Measurements from ENCODE around the gene ARSH.
"Not testable (repeated sequence)": the region's sequence is repeated elsewhere in the genome, so short reads cannot be mapped to it uniquely, and the experiment has no call there.

ARSH gene, protein sequence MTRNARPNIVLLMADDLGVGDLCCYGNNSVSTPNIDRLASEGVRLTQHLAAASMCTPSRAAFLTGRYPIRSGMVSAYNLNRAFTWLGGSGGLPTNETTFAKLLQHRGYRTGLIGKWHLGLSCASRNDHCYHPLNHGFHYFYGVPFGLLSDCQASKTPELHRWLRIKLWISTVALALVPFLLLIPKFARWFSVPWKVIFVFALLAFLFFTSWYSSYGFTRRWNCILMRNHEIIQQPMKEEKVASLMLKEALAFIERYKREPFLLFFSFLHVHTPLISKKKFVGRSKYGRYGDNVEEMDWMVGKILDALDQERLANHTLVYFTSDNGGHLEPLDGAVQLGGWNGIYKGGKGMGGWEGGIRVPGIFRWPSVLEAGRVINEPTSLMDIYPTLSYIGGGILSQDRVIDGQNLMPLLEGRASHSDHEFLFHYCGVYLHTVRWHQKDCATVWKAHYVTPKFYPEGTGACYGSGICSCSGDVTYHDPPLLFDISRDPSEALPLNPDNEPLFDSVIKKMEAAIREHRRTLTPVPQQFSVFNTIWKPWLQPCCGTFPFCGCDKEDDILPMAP

DNA sequence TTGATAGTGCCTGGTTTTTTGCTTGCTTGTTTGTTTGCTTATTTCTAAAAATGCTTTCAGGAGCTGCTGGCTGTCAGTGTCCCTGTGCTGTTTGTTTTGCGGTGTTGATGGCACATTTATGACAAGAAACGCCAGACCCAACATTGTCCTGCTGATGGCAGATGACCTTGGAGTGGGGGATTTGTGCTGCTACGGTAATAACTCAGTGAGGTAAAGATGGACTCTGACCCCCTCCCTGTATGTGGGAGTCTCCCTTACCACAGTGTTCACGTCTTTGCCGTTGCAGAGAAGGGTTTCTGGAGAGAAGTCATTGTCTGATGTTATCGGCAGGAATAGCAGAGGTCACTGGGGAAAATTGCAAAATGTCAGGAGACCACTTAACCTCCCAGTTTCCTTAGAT lies at the start of gene ARSH:
ARSH (plus strand) TSS at position 52 of the 400 bp plus-strand sequence; CDS start at position 119, 67 bp downstream.
- no peak for DNase-seq

DNA sequence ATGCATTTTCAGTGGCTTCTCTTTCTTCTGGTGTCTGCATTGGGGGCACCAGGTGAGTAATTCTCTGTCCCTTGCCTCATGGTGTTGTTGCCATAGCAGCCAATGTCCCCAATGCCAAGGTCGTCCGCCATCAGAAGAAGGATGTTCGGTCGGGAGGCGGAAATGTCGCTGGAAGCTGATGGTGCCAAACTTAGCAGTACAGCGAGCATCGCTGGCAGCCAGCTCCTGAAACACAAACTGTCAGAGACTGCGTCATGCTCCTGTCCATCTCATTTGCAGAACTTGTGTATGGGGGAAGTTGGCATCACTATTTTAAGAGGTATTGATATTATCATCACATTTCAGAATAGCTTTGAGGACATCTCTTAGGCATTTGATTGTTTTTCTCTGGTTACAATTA lies 48.1 kb upstream of the ARSH start:
- no peak for DNase-seq

DNA sequence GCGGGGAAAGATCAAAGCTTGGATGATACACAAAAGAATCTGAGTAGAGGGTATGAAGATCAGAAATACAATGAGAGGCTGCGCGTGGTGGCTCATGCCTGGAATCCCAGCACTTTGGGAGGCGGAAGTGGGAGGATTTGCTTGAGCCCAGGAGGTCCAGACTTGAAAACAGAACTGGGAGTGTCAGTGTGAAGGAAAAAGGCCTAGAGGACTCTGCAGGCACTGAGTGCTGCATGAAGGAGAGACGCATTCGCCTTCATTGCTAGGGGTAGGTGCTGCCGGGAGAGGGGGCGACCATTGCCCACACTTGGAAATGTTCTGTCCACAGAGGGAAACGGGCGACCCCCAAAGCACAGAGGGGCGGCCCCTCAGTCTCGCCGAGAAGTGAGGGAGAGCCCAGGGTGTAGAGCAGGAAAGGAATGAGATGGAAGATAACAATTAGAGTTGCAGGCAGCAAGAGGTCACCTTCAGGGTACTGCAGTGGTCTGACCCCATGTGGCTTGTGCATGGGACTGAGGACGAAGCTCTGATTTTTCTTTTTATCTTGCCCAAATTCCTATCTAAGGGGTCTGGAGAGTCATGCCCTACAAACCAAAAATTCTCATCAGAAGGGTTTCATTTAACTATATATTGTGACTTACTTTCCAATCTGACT lies 45.4 kb upstream of the ARSH start:
- no peak for DNase-seq

DNA sequence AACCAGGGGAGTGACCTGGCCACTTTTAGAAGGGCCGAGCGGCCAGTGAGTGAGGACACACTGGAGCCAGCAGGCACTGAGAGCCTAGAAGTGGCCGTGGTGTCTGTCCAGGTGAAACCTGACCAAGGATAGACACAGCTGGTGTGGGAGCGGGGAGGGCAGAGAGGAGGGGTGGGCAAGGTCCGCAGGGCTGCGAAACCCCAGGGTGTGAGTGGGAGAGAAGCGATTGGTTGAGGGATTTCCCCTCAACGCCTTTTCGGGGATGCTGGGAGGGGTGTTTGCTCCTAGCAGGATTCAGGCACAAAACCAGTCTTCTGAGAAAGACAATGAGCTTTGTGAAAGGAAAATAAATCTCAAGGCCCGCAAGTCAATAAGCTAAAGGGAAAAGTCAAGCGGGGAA lies 44.0 kb upstream of the ARSH start:
- DNase-seq: no peak

DNA sequence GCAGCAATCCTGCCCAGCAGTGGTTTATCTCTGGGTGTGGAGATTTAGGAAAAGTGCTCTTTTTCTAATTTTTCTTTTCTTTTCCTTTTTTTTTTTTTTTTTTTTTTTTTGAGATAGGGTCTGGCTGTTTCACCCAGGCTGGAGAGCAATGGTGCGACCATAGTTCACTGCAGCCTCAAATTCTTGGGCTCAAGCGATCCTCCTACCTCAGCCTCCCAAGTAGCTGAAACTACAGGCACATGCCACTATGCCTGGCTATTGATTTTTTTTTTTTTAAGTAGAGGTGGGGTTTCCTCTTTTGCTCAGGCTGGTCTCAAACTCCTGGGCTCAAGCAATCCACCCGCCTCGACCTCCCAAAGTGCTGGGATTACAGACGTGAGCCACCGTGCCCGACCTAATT lies 42.9 kb upstream of the ARSH start:
- not testable (repeated sequence) for DNase-seq

DNA sequence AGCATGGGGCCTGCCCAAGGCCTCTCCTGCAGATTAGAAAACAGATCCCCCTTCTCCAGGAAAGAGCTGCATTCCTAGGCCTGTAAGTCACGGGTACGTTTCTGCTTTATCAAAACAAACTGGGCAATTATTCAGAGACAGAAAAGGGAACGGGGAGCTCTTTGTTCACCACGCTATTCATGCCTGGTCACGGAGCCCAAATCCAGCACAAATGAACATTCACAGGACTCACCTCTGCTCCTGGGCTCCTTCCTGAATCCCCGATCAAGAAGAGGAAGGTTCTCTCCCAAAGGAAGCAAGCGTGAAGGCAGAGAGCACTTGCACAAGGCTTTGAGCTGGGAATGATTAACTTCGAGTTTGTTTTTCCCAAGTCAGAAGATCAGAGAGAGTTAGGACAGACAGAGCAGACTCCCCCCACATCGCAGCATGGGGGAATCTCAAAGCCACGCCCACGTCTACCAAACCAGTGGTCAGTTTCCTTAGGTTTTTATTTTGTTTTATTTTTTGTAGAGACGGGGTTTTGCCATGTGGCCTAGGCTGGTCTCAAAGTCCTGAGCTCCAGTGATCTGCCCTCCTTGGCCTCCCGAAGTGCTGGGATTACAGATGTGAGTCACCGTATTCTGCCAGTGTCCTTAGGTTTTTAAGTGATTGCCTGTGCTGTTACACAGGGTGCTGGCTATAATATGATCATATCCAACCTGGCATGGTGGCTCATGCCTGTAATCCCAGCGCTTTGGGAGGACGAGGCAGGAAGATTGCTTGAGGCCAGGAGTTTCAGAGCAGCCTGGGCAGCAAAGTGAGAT lies 42.2 kb upstream of the ARSH start:
- not testable (repeated sequence) for DNase-seq

DNA sequence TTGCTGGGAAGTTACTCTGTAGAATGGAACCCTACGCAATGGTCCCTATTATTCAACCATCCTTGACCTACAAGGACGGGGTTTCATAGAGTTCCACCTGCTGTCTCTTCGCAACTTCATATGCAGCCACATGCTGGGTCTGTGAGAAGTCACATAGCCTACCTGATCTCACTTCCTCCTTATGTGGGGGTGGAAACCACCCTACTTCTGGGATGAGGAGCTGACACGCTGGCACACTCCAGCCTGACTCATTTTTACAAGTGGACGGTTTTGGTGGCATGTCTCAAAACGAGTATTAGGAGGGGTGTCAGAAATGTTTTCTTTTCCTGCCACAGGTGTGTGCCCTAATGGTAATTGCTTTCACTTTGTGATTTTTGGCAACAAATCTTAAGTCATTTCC lies 40.4 kb upstream of the ARSH start:
- DNase-seq: no peak

DNA sequence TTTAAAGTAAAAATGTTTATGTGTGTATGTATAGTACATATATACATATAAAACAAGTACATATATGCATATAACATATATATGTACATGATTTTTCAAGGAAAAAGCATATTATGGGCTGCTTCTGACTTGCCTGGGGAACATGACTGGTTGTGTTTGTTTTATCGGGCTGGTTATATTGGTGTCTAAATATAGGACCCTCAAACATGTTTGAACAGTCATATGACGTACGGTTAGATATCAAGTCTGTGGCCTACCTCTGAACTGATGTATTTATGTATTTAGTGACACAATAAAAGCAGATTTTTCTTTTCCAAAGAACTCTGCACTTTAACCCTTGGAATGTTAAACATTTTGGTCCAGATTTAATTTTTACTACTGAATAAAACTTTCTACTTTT lies 39.3 kb upstream of the ARSH start:
- DNase-seq: no peak

DNA sequence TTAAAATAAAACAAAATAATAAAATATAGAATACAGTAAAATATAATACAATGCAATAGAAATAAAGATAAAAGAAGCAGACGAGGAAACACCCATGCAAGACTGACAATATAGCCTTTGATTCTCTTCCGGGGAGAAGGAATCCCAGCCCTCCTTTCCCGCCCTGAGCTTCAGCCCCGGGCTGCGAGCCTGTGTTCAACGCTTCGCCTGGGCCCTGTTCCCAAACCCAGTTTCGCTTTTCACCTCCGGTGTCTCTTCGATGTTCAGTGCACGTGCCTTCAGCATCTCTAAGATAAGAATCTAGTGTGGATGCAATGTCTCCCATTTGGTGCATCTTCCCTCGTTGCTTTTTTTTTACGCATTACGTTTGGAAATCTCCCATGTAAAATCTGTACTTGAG lies 38.8 kb upstream of the ARSH start:
- no peak for DNase-seq

DNA sequence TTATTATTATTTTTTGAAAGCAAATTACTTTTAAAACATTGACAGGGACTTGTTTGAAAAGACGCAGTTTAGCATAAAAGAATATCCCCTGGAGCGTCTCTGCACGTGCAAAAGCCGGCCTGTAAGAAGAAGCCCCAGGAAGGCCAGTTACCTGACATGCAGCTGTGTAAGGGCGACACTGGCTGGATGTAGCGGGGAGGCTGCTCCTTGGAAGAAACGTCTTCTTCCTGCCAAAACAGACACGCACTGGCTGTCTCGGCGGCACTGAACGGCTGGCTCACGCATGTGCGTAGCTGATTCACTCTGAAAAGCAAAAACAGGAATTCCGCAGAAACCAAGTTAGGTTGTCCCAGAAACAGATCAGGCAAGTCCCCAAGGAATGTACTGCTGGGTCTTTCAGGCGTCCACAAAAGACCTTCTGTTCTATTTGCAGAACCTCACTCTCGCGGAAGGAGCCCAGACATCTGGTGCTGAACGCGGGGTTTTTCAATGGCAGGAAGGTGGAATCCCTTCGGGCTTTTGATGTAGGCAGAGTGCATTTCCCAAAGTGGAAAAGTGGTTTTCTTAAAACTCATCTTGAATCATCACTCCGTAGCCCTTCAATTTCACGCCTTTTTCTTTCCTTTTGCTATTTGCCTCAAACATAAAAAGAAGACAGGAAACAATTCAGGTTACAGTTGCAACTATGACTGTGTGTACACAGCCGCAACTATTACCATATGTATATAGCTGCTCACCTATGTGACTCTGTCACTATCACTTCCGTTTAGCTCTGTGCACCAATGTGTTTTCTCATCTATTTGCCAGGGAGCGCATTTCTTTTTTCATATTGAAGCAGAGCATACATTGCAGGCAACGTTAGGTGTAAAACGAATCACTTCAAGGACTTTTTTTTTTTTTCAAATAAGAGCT lies 38.1 kb upstream of the ARSH start:
- peak; percentile 22 for DNase-seq

DNA sequence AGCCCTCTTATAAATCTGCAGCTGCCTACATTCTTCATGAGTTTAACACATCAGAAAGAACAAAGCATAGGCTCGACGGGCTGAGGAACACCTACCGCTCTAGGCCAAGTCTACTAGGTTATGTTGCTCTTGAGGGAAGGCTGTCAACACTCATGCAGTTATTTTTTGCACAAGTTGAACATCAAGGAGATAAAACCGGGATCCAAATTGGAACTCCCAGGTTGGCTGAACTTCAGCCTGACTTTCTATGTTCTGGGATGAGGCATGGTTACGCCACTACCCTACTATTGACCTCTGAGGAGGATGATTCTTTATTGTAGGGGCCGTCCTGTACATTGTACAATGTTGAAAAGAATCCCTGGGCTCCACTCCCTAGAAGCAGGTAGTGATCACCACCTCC lies 37.3 kb upstream of the ARSH start:
- no peak for DNase-seq

DNA sequence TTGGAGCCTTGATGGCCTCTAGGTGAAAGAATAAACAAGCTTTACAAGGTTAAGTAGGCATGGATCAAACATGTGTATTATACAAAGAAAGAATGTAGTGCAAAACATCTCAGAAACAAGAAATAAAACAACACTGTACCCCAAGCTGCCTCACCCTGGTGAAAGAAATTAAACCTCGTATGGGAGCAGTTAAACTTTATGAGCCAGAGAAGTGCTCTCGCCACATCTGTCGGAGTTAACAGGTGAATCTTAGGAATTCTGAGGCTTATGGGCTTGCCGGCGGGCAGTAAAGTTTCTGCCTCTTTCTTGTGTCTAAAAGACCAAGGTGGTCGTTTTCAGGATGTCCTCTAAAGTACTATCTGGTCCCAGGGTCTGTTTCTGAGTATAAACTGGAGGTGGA lies 34.0 kb upstream of the ARSH start:
- no peak for DNase-seq

DNA sequence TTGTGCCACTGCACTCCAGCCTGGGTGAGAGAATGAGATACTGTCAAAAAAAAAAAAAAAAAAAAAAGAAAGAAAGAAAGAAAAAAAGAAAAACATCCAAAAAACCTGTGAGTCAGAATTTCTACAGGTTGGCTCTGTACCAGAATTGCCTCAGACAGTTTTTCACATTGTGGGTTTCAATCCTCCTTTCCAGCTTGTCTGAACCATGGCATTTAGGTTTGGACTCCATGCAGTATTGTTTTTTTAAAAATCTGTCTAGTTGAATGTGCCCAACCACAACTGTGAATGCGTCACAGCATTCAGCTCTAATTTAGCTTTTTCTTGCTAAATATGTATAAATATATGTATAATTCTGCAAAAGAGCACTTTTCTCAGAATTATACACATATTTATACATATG lies 31.4 kb upstream of the ARSH start:
- no peak for DNase-seq

DNA sequence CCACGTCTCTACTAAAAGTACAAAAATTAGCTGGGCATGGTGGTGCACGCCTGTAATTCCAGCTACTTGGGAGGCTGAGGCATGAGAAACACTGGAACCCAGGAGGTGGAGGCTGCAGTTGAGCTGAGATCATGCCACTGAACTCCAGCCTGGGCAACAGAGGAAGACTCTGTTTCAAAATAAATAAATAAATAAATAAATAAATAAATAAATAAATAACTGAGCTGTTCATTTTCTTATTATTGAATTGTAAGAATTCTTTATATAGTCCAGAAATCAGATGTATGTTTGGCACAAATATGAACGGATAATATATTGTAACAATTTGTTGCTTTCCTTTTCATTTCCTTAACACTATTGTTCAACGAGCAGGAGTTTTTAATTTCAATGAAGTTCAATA lies 27.7 kb upstream of the ARSH start:
- DNase-seq: not testable (repeated sequence)

DNA sequence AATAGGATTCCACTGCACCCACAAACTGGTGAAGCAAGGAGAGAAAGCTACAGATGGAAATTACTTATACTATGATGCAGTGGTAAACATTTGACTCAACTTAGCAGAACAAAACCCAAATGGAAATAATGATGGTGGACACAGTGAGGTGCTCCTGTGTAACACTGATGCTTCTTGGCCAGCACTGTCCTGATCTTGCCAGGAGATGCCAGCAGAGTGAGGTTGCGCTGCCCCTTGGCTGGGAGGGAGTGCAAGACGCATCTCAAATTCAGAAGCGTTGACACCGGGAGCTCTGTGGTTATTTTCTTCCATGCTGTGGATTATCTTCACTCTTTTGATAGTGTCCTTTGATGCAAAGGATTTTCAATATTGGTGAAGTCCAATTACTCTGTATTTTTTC lies 22.0 kb upstream of the ARSH start:
- DNase-seq: no peak

DNA sequence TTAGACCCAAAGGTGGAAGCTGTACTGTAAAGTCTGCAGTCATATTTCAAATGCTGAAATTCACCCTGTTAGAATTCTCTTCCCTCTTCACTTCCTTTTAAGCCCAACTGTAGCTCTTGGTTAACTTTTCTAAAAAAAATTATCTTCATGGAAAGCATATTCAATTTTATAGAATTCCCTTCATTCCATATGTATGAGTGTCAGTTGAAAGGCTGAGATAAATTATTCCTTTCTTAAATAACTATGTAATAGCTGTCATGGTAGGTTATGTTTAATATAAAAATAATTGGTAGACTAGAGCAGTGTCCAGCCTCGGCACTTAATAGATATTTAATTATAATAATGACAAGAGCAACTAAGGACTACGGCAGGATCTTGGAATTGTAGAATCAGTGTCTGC lies 16.8 kb upstream of the ARSH start:
- DNase-seq: no peak

DNA sequence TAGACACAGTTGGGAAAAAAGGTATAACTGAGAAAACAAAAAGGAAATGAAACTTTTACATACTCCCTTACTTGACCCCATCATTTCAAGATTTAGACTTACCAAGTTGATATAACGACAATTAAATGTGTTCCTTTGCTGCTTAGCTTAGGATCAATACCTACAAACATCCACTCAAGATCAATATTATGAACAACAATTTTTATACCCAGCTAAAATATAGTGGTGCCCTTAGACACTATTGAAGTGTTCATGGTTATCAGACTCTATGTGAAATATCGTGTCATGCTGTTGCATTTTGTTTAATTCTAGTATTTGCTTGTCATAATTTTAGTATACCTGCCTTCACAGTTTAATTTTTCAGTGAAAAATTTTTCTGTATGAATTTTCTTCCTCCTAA lies 4.2 kb downstream of the ARSH start:
- DNase-seq: no peak

DNA sequence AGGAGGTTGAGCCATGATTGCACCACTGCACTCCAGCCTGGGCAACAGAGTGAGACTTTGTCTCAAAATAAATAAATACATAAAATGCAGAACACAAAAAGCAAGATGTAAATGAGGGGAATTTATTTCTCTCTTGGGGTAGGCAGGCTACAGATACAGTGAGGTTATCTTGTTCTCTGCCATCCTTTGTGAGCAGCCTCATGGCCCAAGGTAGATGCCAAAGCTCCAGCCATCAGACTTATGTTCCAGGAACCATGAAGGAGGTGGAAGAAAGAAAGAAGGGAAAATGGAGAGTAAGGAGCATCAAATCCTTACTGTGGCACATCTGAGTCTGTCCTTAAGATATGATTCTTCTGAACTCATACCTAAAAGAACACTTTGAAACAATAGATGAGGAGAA lies 11.1 kb downstream of the ARSH start:
- no peak for DNase-seq

DNA sequence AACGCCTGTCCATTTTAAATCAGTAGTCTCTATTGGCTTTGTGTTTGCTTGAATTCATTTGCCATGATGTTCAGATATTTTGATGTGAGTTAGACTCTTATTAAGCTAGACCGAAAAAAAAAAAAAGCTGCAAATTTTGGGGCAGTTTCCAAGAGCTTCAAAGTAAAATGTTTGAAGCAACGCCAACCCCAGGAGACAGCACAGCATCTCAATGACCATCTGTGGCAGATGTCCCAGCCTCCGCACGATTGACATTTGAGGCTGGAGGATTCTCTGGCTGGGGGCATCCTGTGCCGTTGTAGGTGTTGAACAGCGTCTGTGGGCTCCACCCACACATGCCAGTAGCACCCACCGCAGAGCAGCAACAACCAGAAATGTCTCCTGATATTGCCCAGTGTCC lies 17.8 kb downstream of the ARSH start:
- DNase-seq: no peak

DNA sequence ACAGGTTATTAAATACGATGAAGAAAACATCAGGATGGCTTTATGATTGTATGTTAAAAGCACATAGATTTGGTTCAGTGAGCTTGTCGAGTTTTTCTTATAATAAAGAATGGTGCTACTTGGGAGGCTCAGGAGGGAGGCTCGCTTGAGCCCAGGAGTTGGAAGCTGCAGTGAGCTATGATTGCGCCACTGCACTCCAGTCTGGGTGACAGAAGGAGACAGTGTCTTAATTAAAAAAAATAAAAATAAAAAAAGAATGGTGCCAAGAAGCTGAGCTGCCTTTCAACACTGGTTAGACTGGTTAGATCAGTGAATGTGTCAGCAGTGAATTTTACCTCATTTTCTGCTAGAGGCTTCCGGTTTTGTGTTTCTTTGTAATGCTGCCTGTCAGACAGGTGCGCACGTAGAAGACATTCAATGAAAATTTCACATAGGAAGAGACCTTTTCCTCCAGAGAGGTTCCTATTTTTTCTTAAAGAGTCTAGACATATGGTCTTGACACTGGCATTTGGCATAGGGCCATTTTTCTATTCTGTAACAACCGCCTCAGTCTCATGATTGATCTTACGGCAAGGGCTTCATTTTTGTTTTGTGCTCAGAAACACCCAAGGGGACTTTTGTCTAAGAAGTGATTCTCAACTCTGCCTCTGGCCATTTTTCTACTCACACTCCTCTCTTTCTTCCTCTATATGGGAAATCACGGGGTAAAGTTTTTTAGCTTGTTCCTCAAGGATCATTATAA lies 19.9 kb downstream of the ARSH start:
- DNase-seq: no peak

DNA sequence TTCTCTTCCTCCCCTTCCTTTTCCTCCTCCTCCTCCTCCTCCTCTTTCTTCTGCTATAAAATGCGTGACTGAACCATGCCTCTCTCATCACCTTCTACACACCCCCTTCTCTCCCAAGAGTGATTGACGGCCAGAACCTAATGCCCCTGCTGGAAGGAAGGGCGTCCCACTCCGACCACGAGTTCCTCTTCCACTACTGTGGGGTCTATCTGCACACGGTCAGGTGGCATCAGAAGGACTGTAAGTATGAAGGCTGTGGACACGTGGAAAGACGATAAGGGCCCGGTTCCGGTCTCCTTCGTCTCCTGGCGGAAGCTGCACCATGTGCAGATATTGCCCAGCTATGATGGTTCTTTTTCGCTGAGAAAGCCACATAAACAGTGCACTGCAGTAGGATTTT lies 22.8 kb downstream of the ARSH start:
- DNase-seq: no peak

DNA sequence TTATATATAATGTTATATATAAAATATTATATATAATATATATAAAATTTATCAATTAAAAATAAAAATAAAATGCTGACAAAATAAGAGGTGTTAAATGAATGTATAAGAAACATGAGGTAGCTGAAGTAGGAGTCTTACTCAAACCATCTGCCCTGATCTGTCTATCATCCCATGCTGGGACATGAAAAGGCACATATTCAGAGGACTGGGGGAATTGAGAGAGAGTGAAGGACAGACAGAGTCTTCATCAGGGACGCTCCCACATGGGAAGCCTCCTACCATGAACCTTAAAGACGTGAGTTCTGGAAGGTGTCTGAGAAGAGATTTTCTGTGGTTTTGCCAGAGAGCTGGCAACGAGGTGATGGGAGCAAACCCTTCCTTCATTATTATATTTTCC lies 30.9 kb downstream of the ARSH start:
- no peak for DNase-seq

Data from DMS 273 treated with DMSO at 0.1 percent for 48 hours (cell line).